HuH-7.5 (cell line): Measurements from ENCODE around the gene GPRC5B.

Experiments
- DNase-seq: peaks from one replicate; pipeline ENCODE4 v3.0.0; 2011; ENCODE audit warnings: low spot score

The GPRC5B gene

GRCh38 chr16:19843371-19843770, 41.3 kb downstream of the GPRC5B start:
- DNase-seq, result no peak

- DNase-seq, result no peak
These were observed 42.1 kb downstream of the GPRC5B start for GRCh38 chr16:19842426-19843157.

- no peak for DNase-seq
These were observed 43.5 kb downstream of the GPRC5B start for GRCh38 chr16:19841184-19841583.

- DNase-seq, result no peak
These were observed 44.0 kb downstream of the GPRC5B start for GRCh38 chr16:19840524-19841110.

- DNase-seq, result no peak
These were observed 46.5 kb downstream of the GPRC5B start for GRCh38 chr16:19837984-19838707.

GRCh38 chr16:19837331-19837980, 47.2 kb downstream of the GPRC5B start:
- no peak for DNase-seq

GRCh38 chr16:19835968-19836421, 48.7 kb downstream of the GPRC5B start:
- no peak for DNase-seq

GRCh38 chr16:19835196-19835595, 49.5 kb downstream of the GPRC5B start:
- DNase-seq, result no peak

GRCh38 chr16:19833581-19833980, 51.1 kb downstream of the GPRC5B start:
- no peak for DNase-seq

- no peak for DNase-seq
These were observed 51.5 kb downstream of the GPRC5B start for GRCh38 chr16:19833176-19833575.

GRCh38 chr16:19831678-19832077, 53.0 kb downstream of the GPRC5B start:
- no peak for DNase-seq

- DNase-seq, result no peak
These were observed 53.6 kb downstream of the GPRC5B start for GRCh38 chr16:19830902-19831560.

- no peak for DNase-seq
These were observed 54.6 kb downstream of the GPRC5B start for GRCh38 chr16:19829844-19830692.

- DNase-seq, result no peak
These were observed 60.4 kb downstream of the GPRC5B start for GRCh38 chr16:19824216-19824615.

- DNase-seq, result no peak
These were observed 61.3 kb downstream of the GPRC5B start for GRCh38 chr16:19823322-19823721.

GRCh38 chr16:19822533-19822932, 62.1 kb downstream of the GPRC5B start:
- DNase-seq, result no peak

- DNase-seq, result no peak
These were observed 66.8 kb downstream of the GPRC5B start for GRCh38 chr16:19817875-19818274.

- no peak for DNase-seq
These were observed 67.5 kb downstream of the GPRC5B start for GRCh38 chr16:19817122-19817521.

GRCh38 chr16:19815418-19815817, 69.2 kb downstream of the GPRC5B start:
- DNase-seq, result no peak

GRCh38 chr16:19812986-19813385, 71.7 kb downstream of the GPRC5B start:
- DNase-seq, result no peak
